A673 (cell line): Measurements from ENCODE around the gene DHRS7.

Source experiments
- EZH2 ChIP-seq: fragments of 200-600 bp; sonication (generic); IDR thresholded peaks from 2 replicates; pipeline ENCODE4 v1.6.1; 2017; ENCODE audit warnings: borderline replicate concordance, low read depth, mild to moderate bottlenecking, mixed read lengths, antibody characterized with exemption, low read length; ENCODE audit not compliant: poor library complexity, severe bottlenecking
- TF ChIP-seq, protein P1 (sequence below): fragments of 300-800, 200-600 bp; sonication (generic); conservative IDR thresholded peaks from 2 replicates; pipeline ENCODE4 v1.5.1; 2017; ENCODE audit warnings: low read depth, mild to moderate bottlenecking, antibody characterized with exemption, low read length, moderate library complexity, mixed read lengths

GRCh38 chr14:60184905-60185555 is 19.8 kb upstream of the DHRS7 start:
- TF ChIP-seq, protein P1, sequence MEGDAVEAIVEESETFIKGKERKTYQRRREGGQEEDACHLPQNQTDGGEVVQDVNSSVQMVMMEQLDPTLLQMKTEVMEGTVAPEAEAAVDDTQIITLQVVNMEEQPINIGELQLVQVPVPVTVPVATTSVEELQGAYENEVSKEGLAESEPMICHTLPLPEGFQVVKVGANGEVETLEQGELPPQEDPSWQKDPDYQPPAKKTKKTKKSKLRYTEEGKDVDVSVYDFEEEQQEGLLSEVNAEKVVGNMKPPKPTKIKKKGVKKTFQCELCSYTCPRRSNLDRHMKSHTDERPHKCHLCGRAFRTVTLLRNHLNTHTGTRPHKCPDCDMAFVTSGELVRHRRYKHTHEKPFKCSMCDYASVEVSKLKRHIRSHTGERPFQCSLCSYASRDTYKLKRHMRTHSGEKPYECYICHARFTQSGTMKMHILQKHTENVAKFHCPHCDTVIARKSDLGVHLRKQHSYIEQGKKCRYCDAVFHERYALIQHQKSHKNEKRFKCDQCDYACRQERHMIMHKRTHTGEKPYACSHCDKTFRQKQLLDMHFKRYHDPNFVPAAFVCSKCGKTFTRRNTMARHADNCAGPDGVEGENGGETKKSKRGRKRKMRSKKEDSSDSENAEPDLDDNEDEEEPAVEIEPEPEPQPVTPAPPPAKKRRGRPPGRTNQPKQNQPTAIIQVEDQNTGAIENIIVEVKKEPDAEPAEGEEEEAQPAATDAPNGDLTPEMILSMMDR, result no peak
- no peak for TF ChIP-seq EZH2
